SK-N-MC (cell line): ENCODE measurements around the gene SNX3.

Experiments used
- EZH2 ChIP-seq: fragments of 200-600 bp; sonication (generic); IDR thresholded peaks from one replicate; pipeline ENCODE4 v1.6.1; 2017; ENCODE audit warnings: antibody characterized with exemption
- FOXP2 ChIP-seq: optimal IDR thresholded peaks from 2 replicates; pipeline ENCODE3; 2011; ENCODE audit warnings: mild to moderate bottlenecking, moderate library complexity; ENCODE audit not compliant: insufficient read depth; ENCODE audit errors: extremely low read length, control extremely low read depth
- POLR2AphosphoS5 ChIP-seq: IDR thresholded peaks from 2 replicates; pipeline ENCODE4 v1.6.1; 2012; ENCODE audit warnings: mild to moderate bottlenecking, low read depth, low read length, borderline replicate concordance

DNA sequence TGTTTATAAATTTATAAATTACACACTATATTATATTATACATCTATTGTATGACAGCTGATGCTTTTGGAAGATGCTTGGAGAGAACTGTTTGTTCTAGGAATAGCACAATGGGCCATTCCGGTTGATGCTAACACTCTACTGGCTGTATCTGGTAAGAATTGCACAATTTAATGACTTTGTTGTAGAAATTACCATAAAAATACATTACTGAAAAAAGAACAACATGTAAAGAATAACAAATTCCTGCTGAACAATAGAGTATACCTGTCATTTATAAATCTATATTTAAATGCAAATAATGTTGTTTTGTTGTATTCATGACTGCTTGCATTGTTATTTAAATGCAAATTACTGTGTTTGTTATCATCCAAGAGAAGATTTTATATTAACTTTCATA, 80.6 kb downstream of the SNX3 start:
- no peak for TF ChIP-seq POLR2AphosphoS5
- no peak for TF ChIP-seq EZH2
- TF ChIP-seq FOXP2 = no peak
